Activated CD4-positive, alpha-beta T cell treated with anti-CD3 and anti-CD28 coated beads for 24 hours (primary cell): ENCODE results near the gene HNRNPR.

Source experiments
- DNase-seq, 2 donors: peaks; one replicate each; pipeline ENCODE4 v3.0.0-alpha.2; 2020; ENCODE audit warnings: low read depth in 2 of 2

Gene HNRNPR

GRCh38 chr1:23369335-23370013 lies 25.4 kb upstream of the HNRNPR start, which contains the start of gene ZNF436:
Gene ZNF436, minus strand, starts transcription at chr1:23369836. Its CDS starts 1,831 bp downstream, at chr1:23368005.
- DNase-seq, result no peak

- peak; percentile 80 to 86 for DNase-seq
These were observed 24.7 kb upstream of the HNRNPR start for GRCh38 chr1:23368562-23369334.

GRCh38 chr1:23367791-23368561 lies 23.9 kb upstream of the HNRNPR start:
- DNase-seq, result peak; percentile 95

GRCh38 chr1:23367451-23367790 lies 23.3 kb upstream of the HNRNPR start:
- no peak for DNase-seq

- DNase-seq, result no peak
These were observed 22.5 kb upstream of the HNRNPR start for GRCh38 chr1:23366598-23366997.

- DNase-seq, result no peak
These were observed 22.1 kb upstream of the HNRNPR start for GRCh38 chr1:23366146-23366545.

- DNase-seq, result no peak
These were observed 18.2 kb upstream of the HNRNPR start for GRCh38 chr1:23362218-23362713.

- no peak for DNase-seq
These were observed 14.3 kb upstream of the HNRNPR start for GRCh38 chr1:23358310-23358875.

- no peak for DNase-seq
These were observed 13.2 kb upstream of the HNRNPR start for GRCh38 chr1:23357138-23357908.

GRCh38 chr1:23356471-23357137 lies 12.5 kb upstream of the HNRNPR start:
- no peak for DNase-seq

- DNase-seq, result no peak
These were observed 10.2 kb upstream of the HNRNPR start for GRCh38 chr1:23354245-23354644.

- no peak for DNase-seq
These were observed 8.1 kb upstream of the HNRNPR start for GRCh38 chr1:23352096-23352695.

GRCh38 chr1:23345920-23346319 lies 1.8 kb upstream of the HNRNPR start:
- DNase-seq, result no peak

GRCh38 chr1:23344987-23345472 lies 946 bp upstream of the HNRNPR start:
- DNase-seq, result no peak

- peak; percentile 35 to 46 for DNase-seq
These were observed 618 bp downstream of the HNRNPR start for GRCh38 chr1:23343221-23344110.

GRCh38 chr1:23341931-23342692 lies 2.0 kb downstream of the HNRNPR start:
- no peak for DNase-seq

GRCh38 chr1:23339632-23340031 lies 4.5 kb downstream of the HNRNPR start:
- DNase-seq, result no peak

GRCh38 chr1:23337869-23338268 lies 6.2 kb downstream of the HNRNPR start:
- no peak for DNase-seq
